Lung (tissue), 12 donors: Measurements from ENCODE around the gene CD93. TPM values are rescaled to one million over a fixed set of nuclear protein-coding genes. Genes with fewer than 3 reads are reported as not detected.

Experiments used
- ATAC-seq: fragments of 200-7000 bp; cut with Tn5 transposase; one replicate; pipeline ENCODE4 v1.9.1; 2020; ENCODE audit warnings: moderate number of reproducible peaks; ENCODE audit not compliant: insufficient read depth, low FRiP score
- DNase-seq, 3 donors: peaks; one replicate each; pipeline ENCODE4 v3.0.0-alpha.2; 2013 to 2017
- H3K27ac ChIP-seq, 2 donors: one replicate each; pipeline ENCODE4 v1.5.1; 2013; ENCODE audit warnings: mild to moderate bottlenecking in 2 of 2, moderate library complexity in 2 of 2, control low read depth in 1 of 2, inconsistent platforms in 1 of 2, low read depth in 1 of 2, low read length in 1 of 2
- H3K27me3 ChIP-seq, 3 donors: one replicate each; pipeline ENCODE4 v1.5.1; 2013; ENCODE audit warnings: low read length in 2 of 3; ENCODE audit not compliant: control insufficient read depth in 3 of 3, insufficient read depth in 3 of 3
- H3K36me3 ChIP-seq, 4 donors: one replicate each; pipeline ENCODE4 v1.5.1; 2013; ENCODE audit warnings: low read length in 4 of 4, mild to moderate bottlenecking in 1 of 4, moderate library complexity in 1 of 4; ENCODE audit not compliant: control insufficient read depth in 4 of 4, insufficient read depth in 4 of 4
- H3K4me1 ChIP-seq, 5 donors: one replicate each; pipeline ENCODE4 v1.5.1; 2013; ENCODE audit warnings: low read length in 5 of 5, mild to moderate bottlenecking in 2 of 5, moderate library complexity in 1 of 5; ENCODE audit not compliant: control insufficient read depth in 5 of 5, insufficient read depth in 5 of 5
- H3K4me3 ChIP-seq: one replicate; pipeline ENCODE4 v1.5.1; 2013; ENCODE audit warnings: mild to moderate bottlenecking, control low read depth, moderate library complexity
- H3K9ac ChIP-seq, 2 donors: one replicate each; pipeline ENCODE4 v1.5.1; 2013; ENCODE audit warnings: low read length in 2 of 2, control low read depth in 1 of 2; ENCODE audit not compliant: insufficient read depth in 1 of 2
- H3K9me3 ChIP-seq, 4 donors: one replicate each; pipeline ENCODE4 v1.5.1; 2013; ENCODE audit warnings: low read length in 3 of 4, mild to moderate bottlenecking in 1 of 4, moderate library complexity in 1 of 4; ENCODE audit not compliant: control insufficient read depth in 4 of 4, insufficient read depth in 3 of 4
- CTCF ChIP-seq: IDR thresholded peaks from 2 replicates; pipeline ENCODE4 v1.5.1; 2012; ENCODE audit warnings: mild to moderate bottlenecking; ENCODE audit errors: control extremely low read depth, extremely low read depth
- WGBS, 2 donors: extraction: QIAGEN DNeasy Blood & Tissue Kit; methylation state at CpG; one replicate each; pipeline ENCODE4 v1.1.7; 2013; 5-methylcytosine and 5-hydroxymethylcytosine counted together
- polyA plus RNA-seq, 2 donors: library from polyadenylated mRNA; stranded (reverse); fragments of 200-250 nt; gene quantifications; one replicate each; pipeline ENCODE4 v1.2.1, GENCODE V29; 2013
- total RNA-seq, 2 donors: library from RNA; depleted of rRNA in 1 of 2; stranded (reverse); fragments of >200 nt in 1 of 2; gene quantifications; one replicate each; pipeline ENCODE4 v1.2.1, GENCODE V29; 2014 to 2021
- donor health status: control.
- donor health status: control.
- donor health status: Bipolar disorder and iron deficiency.
- donor health status: healthy.
- donor health status: DM: yes; HTN: yes; CAD: no.

Gene CD93
- total and polyA plus RNA-seq, 4 donors = 17.9 to 239 (median 126) TPM

- peaks cover 0 to 4% (median 0%) of the 10 kb centered on the region in 3 donors for H3K27me3 ChIP-seq
- peaks cover 7 to 15% (median 11%) of the 10 kb centered on the region in 5 donors for H3K4me1 ChIP-seq
- H3K27ac ChIP-seq = no peak overlapping the region
- no peaks in the 10 kb centered on the region for H3K36me3 ChIP-seq
- ATAC-seq (no peak), DNase-seq (no peak)
- H3K4me3 ChIP-seq = no peak overlapping the region
- no peaks in the 10 kb centered on the region for H3K9me3 ChIP-seq
- 82 to 86% methylated on average over 13 of the region's 13 CpGs for WGBS, 2 donors
- no peak for TF ChIP-seq CTCF
- no peak overlapping the region for H3K9ac ChIP-seq
Observed at GRCh38 chr20:23094213-23094896, 8.2 kb upstream of the CD93 start.

- peaks cover 7 to 15% (median 11%) of the 10 kb centered on the region in 5 donors for H3K4me1 ChIP-seq
- H3K4me3 ChIP-seq = no peak overlapping the region
- no peak overlapping the region for H3K9ac ChIP-seq
- 66 to 67% methylated on average over 3 of the region's 3 CpGs for WGBS, 2 donors
- H3K27me3 ChIP-seq = peaks cover 0 to 4% (median 0%) of the 10 kb centered on the region in 3 donors
- H3K9me3 ChIP-seq = no peaks in the 10 kb centered on the region
- H3K36me3 ChIP-seq = no peaks in the 10 kb centered on the region
- DNase-seq (no peak), ATAC-seq (no peak)
- H3K27ac ChIP-seq = no peak overlapping the region
- TF ChIP-seq CTCF = no peak
Observed at GRCh38 chr20:23093613-23094012, 7.5 kb upstream of the CD93 start.

GRCh38 chr20:23092861-23093495 lies 6.9 kb upstream of the CD93 start:
- Histone ChIP-seq H3K4me1 (peaks cover 7 to 13% (median 11%) of the 10 kb centered on the region in 5 donors), H3K27me3 (peaks cover 0 to 4% (median 0%) of the 10 kb centered on the region in 3 donors), H3K9ac (no peak overlapping the region), H3K36me3 (no peaks in the 10 kb centered on the region), H3K4me3 (no peak overlapping the region), H3K27ac (no peak overlapping the region), H3K9me3 (no peaks in the 10 kb centered on the region)
- DNase-seq = no peak
- TF ChIP-seq CTCF = no peak
- WGBS, 2 donors = 88 to 89% methylated on average over 7 of the region's 7 CpGs
- ATAC-seq = no peak
